ENCODE measurements around the gene LMTK3. TPM values are rescaled to one million over a fixed set of nuclear protein-coding genes. Genes with fewer than 3 reads are reported as not detected.

LMTK3 gene
- total RNA-seq, 4 donors from 2014 or later, result 0.17 to 0.57 (median 0.37) TPM

- intact Hi-C loops (cut with DNase I), result no loop called here
- H3K4me1 ChIP-seq, result peaks cover 8 to 59% (median 46%) of the 10 kb centered on the region in 4 donors
- H3K4me3 ChIP-seq, result peak overlapping the region in 2 of 4 donors; percentile 18 to 32
- WGBS, result 64% methylated on average over 5 of the region's 59 CpGs
- H3K27me3 ChIP-seq, result peaks cover 0 to 61% (median 50%) of the 10 kb centered on the region in 4 donors
- TF ChIP-seq, protein P1, sequence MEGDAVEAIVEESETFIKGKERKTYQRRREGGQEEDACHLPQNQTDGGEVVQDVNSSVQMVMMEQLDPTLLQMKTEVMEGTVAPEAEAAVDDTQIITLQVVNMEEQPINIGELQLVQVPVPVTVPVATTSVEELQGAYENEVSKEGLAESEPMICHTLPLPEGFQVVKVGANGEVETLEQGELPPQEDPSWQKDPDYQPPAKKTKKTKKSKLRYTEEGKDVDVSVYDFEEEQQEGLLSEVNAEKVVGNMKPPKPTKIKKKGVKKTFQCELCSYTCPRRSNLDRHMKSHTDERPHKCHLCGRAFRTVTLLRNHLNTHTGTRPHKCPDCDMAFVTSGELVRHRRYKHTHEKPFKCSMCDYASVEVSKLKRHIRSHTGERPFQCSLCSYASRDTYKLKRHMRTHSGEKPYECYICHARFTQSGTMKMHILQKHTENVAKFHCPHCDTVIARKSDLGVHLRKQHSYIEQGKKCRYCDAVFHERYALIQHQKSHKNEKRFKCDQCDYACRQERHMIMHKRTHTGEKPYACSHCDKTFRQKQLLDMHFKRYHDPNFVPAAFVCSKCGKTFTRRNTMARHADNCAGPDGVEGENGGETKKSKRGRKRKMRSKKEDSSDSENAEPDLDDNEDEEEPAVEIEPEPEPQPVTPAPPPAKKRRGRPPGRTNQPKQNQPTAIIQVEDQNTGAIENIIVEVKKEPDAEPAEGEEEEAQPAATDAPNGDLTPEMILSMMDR (IDR thresholded peaks at IDR 0.05), result no peak
- TF ChIP-seq POLR2A (IDR thresholded peaks at IDR 0.05; ENCODE audit: low read depth), result no peak
- no peak for TF ChIP-seq EP300 (IDR thresholded peaks at IDR 0.05)
- TF ChIP-seq POLR2AphosphoS5 (IDR thresholded peaks at IDR 0.05), result no peak
- no peak for DNase-seq (ENCODE audit: extremely low spot score)
- no peaks in the 10 kb centered on the region for H3K9me3 ChIP-seq
- H3K36me3 ChIP-seq, result no peaks in the 10 kb centered on the region
- H3K27ac ChIP-seq (replicated peaks in 1 of 4), result no peak overlapping the region
Measured at GRCh38 chr19:48498595-48499311, 12.9 kb downstream of the LMTK3 start.

GRCh38 chr19:48497728-48498594 lies 13.7 kb downstream of the LMTK3 start:
- 74% methylated on average over 21 of the region's 46 CpGs for WGBS
- intact Hi-C loops (cut with DNase I), result no loop called here
- Histone ChIP-seq H3K4me1 (peaks cover 8 to 59% (median 50%) of the 10 kb centered on the region in 4 donors), H3K27ac (replicated peaks in 1 of 4) (no peak overlapping the region), H3K27me3 (peaks cover 0 to 61% (median 50%) of the 10 kb centered on the region in 4 donors), H3K9me3 (no peaks in the 10 kb centered on the region), H3K36me3 (no peaks in the 10 kb centered on the region), H3K4me3 (peak overlapping the region in 2 of 4 donors; percentile 18 to 32)
- no peak for TF ChIP-seq POLR2AphosphoS5 (IDR thresholded peaks at IDR 0.05)
- no peak for TF ChIP-seq POLR2A (IDR thresholded peaks at IDR 0.05; ENCODE audit: low read depth)
- no peak for TF ChIP-seq EP300 (IDR thresholded peaks at IDR 0.05)
- TF ChIP-seq, protein P1 (IDR thresholded peaks at IDR 0.05), result no peak
- no peak for DNase-seq (ENCODE audit: extremely low spot score)

DNA sequence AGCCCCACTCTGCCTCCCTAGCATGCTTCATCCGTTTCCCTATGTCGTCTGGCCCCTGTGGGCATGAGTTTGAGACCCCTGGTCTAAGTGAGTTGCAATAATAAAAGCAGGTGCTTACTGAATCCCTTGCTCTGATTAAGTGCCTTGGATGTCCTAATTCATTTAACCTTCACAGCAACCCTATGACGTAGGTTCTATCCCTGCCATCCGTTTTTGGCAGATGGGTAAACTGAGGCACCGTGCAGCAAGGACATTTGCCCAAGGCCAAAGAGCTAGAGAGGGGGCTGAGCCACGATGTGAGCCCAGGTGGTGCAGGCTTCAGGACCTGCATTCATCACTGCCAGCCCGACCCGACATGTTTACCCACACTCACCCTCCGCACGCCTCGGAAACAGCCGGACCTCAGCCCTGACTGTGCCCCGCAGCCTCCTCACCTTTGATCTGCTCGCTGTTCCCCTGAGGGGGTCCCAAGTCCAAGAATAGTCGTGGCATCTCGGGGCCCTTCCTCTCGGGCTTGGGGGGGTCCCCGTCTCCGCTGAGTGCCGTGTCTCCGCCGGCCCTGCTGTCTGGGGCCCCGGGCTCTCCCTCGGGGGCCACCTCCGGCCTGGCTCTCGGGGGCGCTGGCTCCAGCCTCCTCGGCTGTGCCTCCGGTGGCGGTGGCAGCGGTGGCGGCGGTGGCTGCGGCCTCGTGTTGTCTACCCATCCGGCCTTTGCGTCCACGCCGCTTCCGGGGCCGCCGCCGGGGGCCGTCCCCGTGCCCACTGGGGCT lies 14.5 kb downstream of the LMTK3 start:
- Histone ChIP-seq H3K4me3 (peak overlapping the region in 2 of 4 donors; percentile 12 to 32), H3K27ac (replicated peaks in 1 of 4) (no peak overlapping the region), H3K4me1 (peaks cover 8 to 62% (median 55%) of the 10 kb centered on the region in 4 donors), H3K27me3 (peaks cover 0 to 54% (median 45%) of the 10 kb centered on the region in 4 donors), H3K9me3 (no peaks in the 10 kb centered on the region), H3K36me3 (no peaks in the 10 kb centered on the region)
- intact Hi-C loops (cut with DNase I), result no loop called here
- no peak for DNase-seq (ENCODE audit: extremely low spot score)
- TF ChIP-seq POLR2A (IDR thresholded peaks at IDR 0.05; ENCODE audit: low read depth) (no peak), EP300 (IDR thresholded peaks at IDR 0.05) (no peak)
- TF ChIP-seq, protein P1 (IDR thresholded peaks at IDR 0.05), result no peak
- 54% methylated on average over 12 of the region's 45 CpGs for WGBS

DNA sequence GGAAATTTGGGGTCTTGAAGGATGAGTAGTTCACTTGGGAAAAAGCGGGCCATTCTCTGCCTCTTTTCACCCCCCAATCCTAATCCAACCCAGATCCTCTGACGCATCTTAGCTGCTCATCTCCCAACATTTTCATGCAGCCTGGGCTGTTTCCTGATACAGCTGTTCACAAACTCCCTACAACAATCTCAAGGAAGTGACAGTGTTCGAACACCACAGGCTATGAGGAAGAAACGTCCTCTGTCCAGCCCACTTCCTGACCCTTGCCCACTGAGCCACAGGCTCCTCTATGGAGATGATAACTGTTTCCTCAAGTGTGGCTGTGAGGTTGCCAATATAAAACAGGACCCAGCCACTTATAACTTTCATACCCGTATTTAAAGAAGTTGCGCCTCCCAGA lies 16.2 kb downstream of the LMTK3 start:
- intact Hi-C loops (cut with DNase I), result no loop called here
- H3K27me3 ChIP-seq, result peaks cover 0 to 55% (median 33%) of the 10 kb centered on the region in 4 donors
- H3K4me1 ChIP-seq, result peaks cover 22 to 66% (median 62%) of the 10 kb centered on the region in 4 donors
- H3K4me3 ChIP-seq, result no peak overlapping the region
- H3K27ac ChIP-seq (replicated peaks in 1 of 4), result no peak overlapping the region
- 66% methylated on average over 6 of the region's 6 CpGs for WGBS
- no peaks in the 10 kb centered on the region for H3K9me3 ChIP-seq
- TF ChIP-seq, protein P1 (IDR thresholded peaks at IDR 0.05), result no peak
- no peak for TF ChIP-seq EP300 (IDR thresholded peaks at IDR 0.05)
- no peak for TF ChIP-seq POLR2AphosphoS5 (IDR thresholded peaks at IDR 0.05)
- no peak for TF ChIP-seq POLR2A (IDR thresholded peaks at IDR 0.05; ENCODE audit: low read depth)
- DNase-seq (ENCODE audit: extremely low spot score), result no peak
- H3K36me3 ChIP-seq, result no peaks in the 10 kb centered on the region
